Medulla oblongata (tissue), 1 donor: ENCODE measurements around the gene MITF.
A peak's percentile ranks its signal among the peaks of the same experiment; 100 is the strongest.
"Not testable (repeated sequence)": the region's sequence is repeated elsewhere in the genome, so short reads cannot be mapped to it uniquely, and the experiment has no call there.

Source experiments
- DNase-seq: peaks from one replicate; pipeline ENCODE4 v3.0.0-alpha.2; 2015; ENCODE audit errors: extremely low spot score

Gene MITF

GRCh38 chr3:69914395-69914794 lies 175.1 kb downstream of the MITF start:
- no peak for DNase-seq

DNA sequence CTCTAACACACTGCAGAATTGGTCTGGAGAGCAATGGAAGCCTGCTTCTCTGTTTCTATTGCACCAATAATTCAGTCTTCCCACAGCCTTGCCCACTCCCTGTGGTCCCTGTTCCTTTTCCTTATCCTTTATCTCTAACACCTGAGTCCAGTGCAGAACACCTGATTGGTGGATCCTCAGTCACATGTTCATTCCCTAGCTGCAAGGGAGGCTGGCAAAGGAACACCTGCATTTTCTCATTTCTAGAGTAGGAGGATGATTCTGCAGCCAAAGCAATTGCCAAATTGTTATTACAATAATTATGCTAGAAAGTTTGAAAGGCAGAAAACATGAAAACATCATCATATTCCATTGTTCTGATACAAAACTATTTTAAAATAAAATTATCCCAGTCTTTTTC lies 176.5 kb downstream of the MITF start:
- no peak for DNase-seq

DNA sequence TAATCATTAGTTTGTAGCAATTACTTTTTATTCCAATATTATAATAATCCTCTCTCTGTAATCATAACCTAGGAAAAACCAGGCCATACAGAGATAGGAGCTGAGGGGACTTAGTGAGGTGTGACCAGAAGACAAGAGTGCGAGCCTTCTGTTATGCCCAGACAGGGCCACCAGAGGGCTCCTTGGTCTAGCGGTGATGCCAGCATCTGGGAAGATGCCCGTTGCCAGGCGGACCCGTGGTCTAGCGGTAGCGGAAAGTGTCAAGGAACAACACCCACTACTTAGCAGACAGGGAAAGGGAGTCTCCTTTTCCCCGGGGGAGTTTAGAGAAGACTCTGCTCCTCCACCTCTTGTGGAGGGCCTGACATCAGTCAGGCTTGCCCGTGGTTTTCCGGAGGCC lies 180.7 kb downstream of the MITF start:
- DNase-seq: not testable (repeated sequence)

DNA sequence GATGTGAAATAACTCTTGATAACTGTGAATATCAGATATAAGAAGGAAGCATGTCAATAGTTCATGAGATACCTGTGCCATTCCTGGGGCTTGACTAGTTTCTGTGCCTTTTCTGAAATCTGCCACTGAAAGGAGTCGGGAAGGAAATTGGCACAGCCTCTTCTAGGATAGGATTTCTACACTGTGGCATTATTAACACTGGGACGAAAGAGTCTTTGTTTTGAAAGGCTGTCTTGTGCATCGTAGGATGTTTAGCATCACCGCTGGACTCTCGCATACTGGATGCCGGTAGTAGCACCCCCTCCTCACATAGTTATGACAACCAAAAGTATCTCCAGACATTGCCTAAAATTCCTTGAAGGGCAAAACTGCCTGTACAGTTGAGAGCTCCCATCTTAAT lies 182.4 kb downstream of the MITF start:
- DNase-seq: peak; percentile 70

GRCh38 chr3:69922521-69923000 lies 183.3 kb downstream of the MITF start:
- no peak for DNase-seq

DNA sequence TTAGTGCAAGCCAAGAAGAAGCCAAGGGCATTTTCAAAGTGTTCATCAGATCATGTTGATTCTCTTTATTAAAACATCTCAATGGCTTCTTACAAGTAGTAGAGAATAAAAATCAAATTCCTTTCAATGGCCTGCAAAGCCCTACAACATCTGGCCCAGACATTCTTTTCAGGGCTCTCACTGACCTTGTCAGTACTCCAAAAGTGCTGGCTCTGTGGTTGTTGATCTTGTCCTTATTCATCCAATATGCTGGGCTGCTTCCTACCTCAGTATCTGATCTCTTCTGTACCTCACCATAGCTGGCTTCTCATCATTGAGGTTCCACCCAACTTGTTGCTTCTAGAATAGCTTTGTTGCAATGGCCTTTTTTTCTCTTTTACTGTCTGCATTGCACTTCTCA lies 186.2 kb downstream of the MITF start:
- no peak for DNase-seq

- peak; percentile 62 for DNase-seq
Observed at GRCh38 chr3:69926385-69926784, 187.1 kb downstream of the MITF start.

GRCh38 chr3:69927571-69927970 lies 188.3 kb downstream of the MITF start:
- DNase-seq: no peak

DNA sequence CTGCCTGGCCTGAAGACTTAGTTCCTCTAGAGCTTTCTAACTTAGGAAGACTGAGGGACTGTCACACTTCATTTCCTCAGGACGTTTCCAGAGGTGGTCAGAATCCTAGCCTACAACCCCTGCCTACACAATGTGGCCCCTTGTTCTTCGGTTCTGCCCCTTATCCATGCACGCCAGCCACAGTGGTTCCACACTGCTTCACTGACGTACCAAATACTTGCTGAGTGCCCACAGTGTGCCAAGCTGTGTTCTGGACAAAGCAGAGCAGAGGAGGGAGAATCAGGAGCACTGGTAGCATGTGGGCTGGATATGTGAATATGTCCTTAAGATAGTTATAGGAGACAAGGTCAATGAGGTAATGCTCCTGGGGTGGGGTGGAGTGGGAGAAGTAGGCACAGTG lies 189.8 kb downstream of the MITF start:
- DNase-seq: no peak

DNA sequence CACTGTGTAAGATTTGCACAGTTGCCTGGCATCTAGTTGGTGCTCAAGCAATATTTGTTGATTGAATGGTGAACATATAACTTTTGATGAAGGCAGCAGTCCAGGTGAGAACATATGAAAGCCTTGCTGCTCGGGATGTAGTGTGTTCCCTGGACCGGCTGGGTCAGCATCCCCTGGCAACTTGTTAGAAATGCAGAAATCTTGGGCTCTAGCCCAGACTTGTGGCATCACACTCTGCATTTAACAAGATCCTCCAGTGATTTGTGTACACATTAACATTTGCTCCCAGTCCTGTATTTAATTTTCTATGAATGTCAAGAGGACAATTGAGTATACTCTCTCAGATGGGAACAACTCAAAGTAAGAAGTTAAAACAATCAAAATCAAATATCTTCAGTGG lies 191.3 kb downstream of the MITF start:
- DNase-seq: peak; percentile 88

GRCh38 chr3:69932087-69932486 lies 192.8 kb downstream of the MITF start:
- DNase-seq: no peak

GRCh38 chr3:69932501-69932900 lies 193.2 kb downstream of the MITF start:
- DNase-seq: no peak

DNA sequence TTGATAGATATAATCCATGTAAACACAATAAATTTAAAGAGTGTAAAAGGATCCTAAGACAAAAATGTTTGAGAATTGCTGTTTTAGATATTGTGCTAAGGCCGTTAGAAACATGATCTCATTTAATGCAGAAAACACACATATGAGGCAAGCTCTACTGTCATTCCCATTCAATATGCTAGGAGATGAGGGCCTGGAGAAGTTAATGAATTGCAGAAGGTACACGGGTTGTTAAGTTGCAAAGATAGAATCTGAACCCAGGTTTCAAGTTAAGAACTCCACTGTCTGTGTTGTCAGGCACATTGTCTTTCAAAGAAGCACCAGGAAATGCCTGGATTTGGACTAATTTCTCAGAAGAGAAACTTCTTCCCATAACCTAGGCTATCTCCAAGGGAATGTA lies 195.1 kb downstream of the MITF start:
- DNase-seq: no peak

- DNase-seq: no peak
Observed at GRCh38 chr3:69936266-69936665, 197.0 kb downstream of the MITF start.

GRCh38 chr3:69938061-69938460 lies 198.8 kb downstream of the MITF start:
- no peak for DNase-seq

- DNase-seq: no peak
Observed at GRCh38 chr3:69938931-69939330, 199.7 kb downstream of the MITF start.

- no peak for DNase-seq
Observed at GRCh38 chr3:69941037-69941436, 201.8 kb downstream of the MITF start.

- DNase-seq: no peak
Observed at GRCh38 chr3:69941439-69942176, 202.3 kb downstream of the MITF start.

GRCh38 chr3:69944931-69945493 lies 205.7 kb downstream of the MITF start:
- DNase-seq: peak; percentile 90

DNA sequence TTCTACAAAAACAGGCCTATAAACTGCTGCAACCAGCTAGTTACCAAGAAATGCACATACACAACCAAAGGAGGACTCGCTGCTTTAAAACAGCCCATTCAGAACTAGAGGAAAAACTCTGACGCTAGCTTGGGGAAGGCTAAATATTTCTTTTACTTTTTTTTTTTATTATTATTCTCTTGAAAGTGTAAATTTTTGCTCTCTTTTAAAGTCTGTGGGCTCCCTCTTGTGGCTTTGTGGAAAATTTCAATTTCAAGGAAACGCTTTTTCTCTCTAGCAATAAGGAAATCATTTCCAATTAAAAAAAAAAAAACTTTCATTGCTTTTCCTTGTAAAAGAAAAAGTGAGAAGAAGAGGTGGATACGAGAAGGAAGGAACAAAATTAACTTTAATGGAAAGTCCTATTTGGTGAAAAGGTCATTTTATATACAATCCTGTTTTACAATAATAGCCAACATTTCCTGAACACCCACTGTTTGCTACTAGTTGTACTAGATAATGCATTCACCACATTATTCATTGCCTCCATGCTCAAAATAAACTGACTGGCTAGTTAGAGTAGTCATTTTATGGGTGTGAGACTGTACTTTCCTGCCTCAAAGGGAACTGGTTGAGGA lies 209.1 kb downstream of the MITF start:
- DNase-seq: peak; percentile 82

DNA sequence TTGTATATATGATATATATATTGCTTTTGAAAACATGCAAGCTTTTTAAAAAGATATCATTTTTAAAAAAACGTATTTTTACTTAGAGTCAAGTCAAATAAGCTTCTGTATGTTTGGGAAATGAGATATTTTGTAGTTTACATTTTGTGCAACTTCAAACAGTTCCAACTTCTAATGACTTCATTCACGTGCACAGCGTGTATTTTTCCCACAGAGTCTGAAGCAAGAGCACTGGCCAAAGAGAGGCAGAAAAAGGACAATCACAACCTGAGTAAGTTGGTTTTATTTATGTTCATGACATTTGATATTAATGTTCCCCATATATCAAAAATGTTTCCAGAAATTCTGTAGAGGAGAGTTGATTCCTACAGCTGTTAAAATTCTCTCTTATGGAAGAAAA lies 212.4 kb downstream of the MITF start:
- DNase-seq: no peak

- no peak for DNase-seq
Observed at GRCh38 chr3:69959581-69959980, 220.3 kb downstream of the MITF start.
